Esophagus muscularis mucosa (tissue), 4 donors: Measurements from ENCODE around the gene TMEM135. TPM values are rescaled to one million over a fixed set of nuclear protein-coding genes. Genes with fewer than 3 reads are reported as not detected.
"Not testable (repeated sequence)": the region's sequence is repeated elsewhere in the genome, so short reads cannot be mapped to it uniquely, and the experiment has no call there.

ENCODE experiments used
- DNase-seq: peaks from one replicate; pipeline ENCODE4 v3.0.0-alpha.2; 2017; ENCODE audit errors: extremely low spot score
- H3K27ac ChIP-seq, 4 donors: fragments of 200-600 bp; sonication (generic); replicated peaks in 1 of 4; 1 replicate in 3 of 4; 2 replicates in 1 of 4; pipeline ENCODE4 v1.5.1; 2016 to 2019; ENCODE audit warnings: mild to moderate bottlenecking in 1 of 4
- H3K27me3 ChIP-seq, 4 donors: fragments of 200-600 bp; sonication (generic); one replicate each; pipeline versions ENCODE4 v1.5.1 to v1.6.0; 2016 to 2019
- H3K36me3 ChIP-seq, 4 donors: fragments of 200-600 bp; sonication (generic); one replicate each; pipeline ENCODE4 v1.5.1; 2016 to 2019
- H3K4me1 ChIP-seq, 4 donors: fragments of 200-600 bp; sonication (generic); one replicate each; pipeline ENCODE4 v1.5.1; 2016 to 2019
- H3K4me3 ChIP-seq, 4 donors: fragments of 200-600 bp; sonication (generic); 1 replicate in 2 of 4; 2 replicates in 2 of 4; pipeline ENCODE4 v1.5.1; 2016 to 2019; ENCODE audit warnings: mild to moderate bottlenecking in 4 of 4, moderate library complexity in 1 of 4
- H3K9me3 ChIP-seq, 4 donors: fragments of 200-600 bp; sonication (generic); 1 replicate in 3 of 4; 2 replicates in 1 of 4; pipeline ENCODE4 v1.5.1; 2016 to 2019
- EP300 ChIP-seq: sonication (generic); formaldehyde crosslinking; IDR thresholded peaks from one replicate; pipeline ENCODE4 v1.6.1; 2017; ENCODE audit warnings: antibody characterized with exemption
- POLR2A ChIP-seq: fragments of 450-650 bp; IDR thresholded peaks from one replicate; pipeline ENCODE4 v1.6.1; 2017; ENCODE audit warnings: antibody characterized with exemption, moderate library complexity, mild to moderate bottlenecking, low read depth
- POLR2AphosphoS5 ChIP-seq, 2 donors: sonication (generic); formaldehyde crosslinking; IDR thresholded peaks; one replicate each; pipeline ENCODE4 v1.6.1; 2017; ENCODE audit warnings: antibody characterized with exemption in 2 of 2
- WGBS: methylation state at CpG from one replicate; pipeline ENCODE4 v1.1.5; 2018; 5-methylcytosine and 5-hydroxymethylcytosine counted together
- intact Hi-C: fragments of 100-400 bp; cut with DNase I; formaldehyde crosslinking; loops from one replicate; pipeline ENCODE4 v1.15.1; 2023
- total RNA-seq, 4 donors: library from RNA; depleted of rRNA; stranded (reverse); fragments of >200 nt; gene quantifications; one replicate each; pipeline versions ENCODE4 v1.1.0 to v1.2.1, GENCODE V29; 2016
- TF ChIP-seq, protein P1 (sequence below), 3 experiments: fragments of 200-600 bp in 2 of 3; fragments of 450-650 bp in 1 of 3; sonication (generic) in 2 of 3; IDR thresholded peaks; one replicate each; pipeline ENCODE4 v1.5.1; 2017 to 2019; ENCODE audit warnings: antibody characterized with exemption in 3 of 3, mild to moderate bottlenecking in 2 of 3, moderate library complexity in 1 of 3

Gene TMEM135
- total RNA-seq = 10 to 100 TPM; 11.6 to 19.5 (median 14.9) TPM

- TF ChIP-seq POLR2A = no peak
- TF ChIP-seq, protein P1, sequence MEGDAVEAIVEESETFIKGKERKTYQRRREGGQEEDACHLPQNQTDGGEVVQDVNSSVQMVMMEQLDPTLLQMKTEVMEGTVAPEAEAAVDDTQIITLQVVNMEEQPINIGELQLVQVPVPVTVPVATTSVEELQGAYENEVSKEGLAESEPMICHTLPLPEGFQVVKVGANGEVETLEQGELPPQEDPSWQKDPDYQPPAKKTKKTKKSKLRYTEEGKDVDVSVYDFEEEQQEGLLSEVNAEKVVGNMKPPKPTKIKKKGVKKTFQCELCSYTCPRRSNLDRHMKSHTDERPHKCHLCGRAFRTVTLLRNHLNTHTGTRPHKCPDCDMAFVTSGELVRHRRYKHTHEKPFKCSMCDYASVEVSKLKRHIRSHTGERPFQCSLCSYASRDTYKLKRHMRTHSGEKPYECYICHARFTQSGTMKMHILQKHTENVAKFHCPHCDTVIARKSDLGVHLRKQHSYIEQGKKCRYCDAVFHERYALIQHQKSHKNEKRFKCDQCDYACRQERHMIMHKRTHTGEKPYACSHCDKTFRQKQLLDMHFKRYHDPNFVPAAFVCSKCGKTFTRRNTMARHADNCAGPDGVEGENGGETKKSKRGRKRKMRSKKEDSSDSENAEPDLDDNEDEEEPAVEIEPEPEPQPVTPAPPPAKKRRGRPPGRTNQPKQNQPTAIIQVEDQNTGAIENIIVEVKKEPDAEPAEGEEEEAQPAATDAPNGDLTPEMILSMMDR (IDR thresholded peaks at IDR 0.05) = peak in 1 of 3 experiments; percentile 14
- no peak for TF ChIP-seq EP300
- peak; percentile 79 to 87 for TF ChIP-seq POLR2AphosphoS5 (IDR thresholded peaks at IDR 0.05)
- Histone ChIP-seq H3K27me3 (no peaks in the 10 kb centered on the region), H3K36me3 (no peaks in the 10 kb centered on the region), H3K27ac (peak within 1 kb of the TSS; percentile 76 to 90 (median 86)), H3K9me3 (no peaks in the 10 kb centered on the region), H3K4me1 (peaks cover 32 to 36% (median 33%) of the 10 kb centered on the region in 4 donors), H3K4me3 (peak within 1 kb of the TSS; percentile 62 to 79 (median 68))
- 2% methylated on average over 19 of the region's 66 CpGs for WGBS
- DNase-seq = peak; percentile 95
- intact Hi-C loops = loop anchor here (5.0 kb wide), 4 partner anchors 40 to 225 kb away; partner anchors contain the start of gene FZD4
Measured at GRCh38 chr11:87037450-87038234, at the start of gene TMEM135. Gene TMEM135, plus strand, starts transcription at chr11:87037934. Its CDS starts 112 bp downstream, at chr11:87038046.

DNA sequence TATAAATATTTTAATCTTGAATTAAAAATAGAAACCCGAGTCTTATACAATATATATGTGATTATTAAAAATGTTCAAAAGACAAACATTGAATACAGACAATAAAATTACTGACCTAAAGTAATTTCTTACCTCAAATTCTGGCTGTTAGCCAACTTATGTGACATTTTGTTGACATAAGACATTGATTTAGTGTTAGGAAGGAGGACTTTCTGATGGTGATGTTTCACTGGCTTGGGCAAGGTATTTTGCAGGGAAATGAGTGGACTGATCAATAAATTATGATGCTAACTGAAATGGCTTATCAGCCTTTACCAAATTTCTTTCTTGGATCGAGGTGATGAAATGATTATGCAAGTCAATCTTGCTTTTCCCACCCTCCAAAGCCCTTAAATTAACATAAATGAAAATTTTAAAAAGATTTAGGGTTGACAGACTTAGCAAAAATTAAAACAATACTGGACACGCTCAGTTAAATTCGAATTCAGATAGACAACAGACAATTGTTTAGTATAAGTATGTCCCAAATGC, 49.3 kb upstream of the TMEM135 start:
- Histone ChIP-seq H3K36me3 (no peaks in the 10 kb centered on the region), H3K27me3 (no peaks in the 10 kb centered on the region), H3K4me3 (no peak overlapping the region), H3K9me3 (no peaks in the 10 kb centered on the region), H3K27ac (no peak overlapping the region), H3K4me1 (peaks cover 3 to 11% (median 6%) of the 10 kb centered on the region in 4 donors)
- no peak for DNase-seq
- intact Hi-C loops = no loop called here
- 87% methylated on average over 4 of the region's 4 CpGs for WGBS
- TF ChIP-seq POLR2AphosphoS5 (IDR thresholded peaks at IDR 0.05) = no peak

GRCh38 chr11:86990031-86990430, 47.7 kb upstream of the TMEM135 start:
- intact Hi-C loops = no loop called here
- no peak for TF ChIP-seq POLR2AphosphoS5 (IDR thresholded peaks at IDR 0.05)
- TF ChIP-seq, protein P1 (IDR thresholded peaks at IDR 0.05) = no peak
- TF ChIP-seq POLR2A = no peak
- no peak for TF ChIP-seq EP300
- Histone ChIP-seq H3K4me1 (peaks cover 0 to 11% (median 5%) of the 10 kb centered on the region in 4 donors), H3K9me3 (no peaks in the 10 kb centered on the region), H3K27ac (no peak overlapping the region), H3K4me3 (no peak overlapping the region), H3K27me3 (no peaks in the 10 kb centered on the region), H3K36me3 (no peaks in the 10 kb centered on the region)
- no peak for DNase-seq
- WGBS = 32% methylated on average over 1 of the region's 1 CpG

- no peak for DNase-seq
- Histone ChIP-seq H3K4me1 (peaks cover 0 to 11% (median 5%) of the 10 kb centered on the region in 4 donors), H3K4me3 (no peak overlapping the region), H3K27me3 (no peaks in the 10 kb centered on the region), H3K9me3 (no peaks in the 10 kb centered on the region), H3K27ac (no peak overlapping the region), H3K36me3 (no peaks in the 10 kb centered on the region)
- 57% methylated on average over 3 of the region's 3 CpGs for WGBS
- TF ChIP-seq, protein P1 (IDR thresholded peaks at IDR 0.05) = no peak
- no peak for TF ChIP-seq POLR2A
- no peak for TF ChIP-seq EP300
- no peak for TF ChIP-seq POLR2AphosphoS5 (IDR thresholded peaks at IDR 0.05)
- intact Hi-C loops = no loop called here
Measured at GRCh38 chr11:86990515-86990914, 47.2 kb upstream of the TMEM135 start.

- Histone ChIP-seq H3K4me3 (no peak overlapping the region), H3K27me3 (no peaks in the 10 kb centered on the region), H3K9me3 (no peaks in the 10 kb centered on the region), H3K4me1 (peaks cover 0 to 11% (median 5%) of the 10 kb centered on the region in 4 donors), H3K36me3 (no peaks in the 10 kb centered on the region), H3K27ac (no peak overlapping the region)
- TF ChIP-seq POLR2A (no peak), POLR2AphosphoS5 (IDR thresholded peaks at IDR 0.05) (no peak), EP300 (no peak)
- TF ChIP-seq, protein P1 (IDR thresholded peaks at IDR 0.05) = no peak
- WGBS = 93% methylated on average over 5 of the region's 5 CpGs
- no peak for DNase-seq
- intact Hi-C loops = no loop called here
Measured at GRCh38 chr11:86991341-86991740, 46.4 kb upstream of the TMEM135 start.

DNA sequence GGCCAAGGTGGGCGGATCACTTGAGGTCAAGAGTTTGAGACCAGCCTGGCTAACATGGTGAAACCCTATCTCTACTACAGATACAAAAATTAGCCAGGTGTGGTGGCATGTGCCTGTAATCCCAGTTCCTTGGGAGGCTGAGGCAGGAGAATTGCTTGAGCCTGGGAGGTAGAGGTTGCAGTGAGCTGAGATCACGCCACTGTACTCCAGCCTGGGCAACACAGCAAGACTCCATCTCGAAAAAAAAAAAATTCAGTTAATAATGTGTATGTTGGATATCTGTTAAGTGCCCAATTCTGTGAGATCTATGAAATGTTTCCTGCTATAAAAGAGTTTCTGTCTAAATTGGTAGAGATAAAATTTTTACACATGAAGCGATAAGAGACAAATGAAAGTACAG, 45.4 kb upstream of the TMEM135 start:
- H3K4me3 ChIP-seq, H3K9me3 ChIP-seq, intact Hi-C loops, DNase-seq, H3K36me3 ChIP-seq, H3K27me3 ChIP-seq, H3K27ac ChIP-seq: not testable (repeated sequence)
- H3K4me1 ChIP-seq = peaks cover 0 to 11% (median 5%) of the 10 kb centered on the region in 4 donors
- WGBS = 97% methylated on average over 4 of the region's 4 CpGs
